ENCODE data around the gene ZNF385B. TPM values are rescaled to one million over a fixed set of nuclear protein-coding genes. Genes with fewer than 3 reads are reported as not detected.

The ZNF385B gene
- total and polyA plus RNA-seq, 4 donors, result 3.0 to 7.2 (median 3.9) TPM

DNA sequence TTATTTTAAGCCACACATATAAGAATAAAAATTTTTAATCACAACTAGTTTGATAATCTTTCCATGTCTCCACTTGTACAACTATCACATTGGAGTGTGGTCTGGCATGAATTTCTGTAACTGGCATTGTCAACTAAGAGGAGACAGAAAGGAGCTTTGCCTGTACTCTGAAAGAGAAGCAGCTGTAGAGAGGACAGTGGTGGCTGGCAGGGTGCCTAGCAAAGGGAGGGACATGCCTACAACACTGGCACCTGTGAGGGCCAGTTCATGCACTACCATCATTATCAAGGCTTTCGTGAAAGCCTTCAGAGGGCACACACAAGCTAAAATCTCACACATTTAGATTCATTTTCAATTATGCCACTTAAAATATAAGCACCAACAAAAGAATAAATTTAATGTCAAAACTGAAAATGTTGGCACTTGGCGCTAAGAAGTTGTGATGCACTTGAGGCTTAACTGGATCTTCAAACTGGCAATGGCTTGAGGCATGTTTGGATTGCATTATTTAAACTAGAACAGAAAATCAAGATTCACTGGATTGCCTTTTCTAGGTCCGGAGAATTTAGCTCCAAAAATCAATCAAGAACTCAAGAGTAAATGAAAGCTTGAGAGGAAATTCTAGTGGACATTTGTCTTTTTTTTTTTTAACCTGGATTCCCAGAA lies 238.6 kb downstream of the ZNF385B start:
- Histone ChIP-seq H3K9ac (ENCODE audit: low read depth in 1 of 2, low read length in 2 of 2) (no peak overlapping the region), H3K4me1 (ENCODE audit: control insufficient read depth in 4 of 4, insufficient read depth in 4 of 4, low read length in 3 of 4) (peaks cover 0 to 4% (median 0%) of the 10 kb centered on the region in 4 donors), H3K9me3 (ENCODE audit: control insufficient read depth in 4 of 4, low read length in 3 of 4) (no peaks in the 10 kb centered on the region), H3K36me3 (ENCODE audit: control insufficient read depth in 4 of 4, insufficient read depth in 3 of 4, low read depth in 1 of 4, low read length in 3 of 4) (no peaks in the 10 kb centered on the region), H3K27me3 (ENCODE audit: control insufficient read depth in 4 of 4, insufficient read depth in 4 of 4, low read length in 3 of 4) (no peaks in the 10 kb centered on the region), H3K4me3 (ENCODE audit: low read depth in 1 of 3, low read length in 3 of 3) (no peak overlapping the region), H3K27ac (ENCODE audit: low read depth in 1 of 2, low read length in 2 of 2) (no peak overlapping the region)
- TF ChIP-seq SP1 (IDR thresholded peaks at IDR 0.05), result no peak
- 81% methylated on average over 3 of the region's 3 CpGs for WGBS
- DNase-seq (ENCODE audit: low spot score), result no peak

- Histone ChIP-seq H3K27me3 (ENCODE audit: control insufficient read depth in 4 of 4, insufficient read depth in 4 of 4, low read length in 3 of 4) (no peaks in the 10 kb centered on the region), H3K9ac (ENCODE audit: low read depth in 1 of 2, low read length in 2 of 2) (no peak overlapping the region), H3K4me1 (ENCODE audit: control insufficient read depth in 4 of 4, insufficient read depth in 4 of 4, low read length in 3 of 4) (peaks cover 0 to 4% (median 0%) of the 10 kb centered on the region in 4 donors), H3K4me3 (ENCODE audit: low read depth in 1 of 3, low read length in 3 of 3) (no peak overlapping the region), H3K27ac (ENCODE audit: low read depth in 1 of 2, low read length in 2 of 2) (no peak overlapping the region), H3K36me3 (ENCODE audit: control insufficient read depth in 4 of 4, insufficient read depth in 3 of 4, low read depth in 1 of 4, low read length in 3 of 4) (no peaks in the 10 kb centered on the region), H3K9me3 (ENCODE audit: control insufficient read depth in 4 of 4, low read length in 3 of 4) (no peaks in the 10 kb centered on the region)
- WGBS, result 85% methylated on average over 1 of the region's 1 CpG
- TF ChIP-seq ATF3 (IDR thresholded peaks at IDR 0.05) (no peak), HNF4G (IDR thresholded peaks at IDR 0.05) (no peak), JUND (IDR thresholded peaks at IDR 0.05) (no peak), RAD21 (IDR thresholded peaks at IDR 0.05) (no peak), RXRA (IDR thresholded peaks at IDR 0.05) (no peak), ZBTB33 (IDR thresholded peaks at IDR 0.05) (no peak), YY1 (IDR thresholded peaks at IDR 0.05) (no peak), TAF1 (conservative IDR thresholded peaks at IDR 0.05) (no peak), GABPA (IDR thresholded peaks at IDR 0.05 in 1 of 2, conservative IDR thresholded peaks at IDR 0.05 in 1 of 2) (no peak), HNF4A (conservative IDR thresholded peaks at IDR 0.05) (no peak), FOXA1 (IDR thresholded peaks at IDR 0.05) (no peak), SP1 (IDR thresholded peaks at IDR 0.05) (no peak), EGR1 (IDR thresholded peaks at IDR 0.05; ENCODE audit: low read depth in 2 of 2) (no peak), NR2F2 (IDR thresholded peaks at IDR 0.05) (no peak), FOXA2 (IDR thresholded peaks at IDR 0.05) (no peak)
- TF ChIP-seq, protein P1, sequence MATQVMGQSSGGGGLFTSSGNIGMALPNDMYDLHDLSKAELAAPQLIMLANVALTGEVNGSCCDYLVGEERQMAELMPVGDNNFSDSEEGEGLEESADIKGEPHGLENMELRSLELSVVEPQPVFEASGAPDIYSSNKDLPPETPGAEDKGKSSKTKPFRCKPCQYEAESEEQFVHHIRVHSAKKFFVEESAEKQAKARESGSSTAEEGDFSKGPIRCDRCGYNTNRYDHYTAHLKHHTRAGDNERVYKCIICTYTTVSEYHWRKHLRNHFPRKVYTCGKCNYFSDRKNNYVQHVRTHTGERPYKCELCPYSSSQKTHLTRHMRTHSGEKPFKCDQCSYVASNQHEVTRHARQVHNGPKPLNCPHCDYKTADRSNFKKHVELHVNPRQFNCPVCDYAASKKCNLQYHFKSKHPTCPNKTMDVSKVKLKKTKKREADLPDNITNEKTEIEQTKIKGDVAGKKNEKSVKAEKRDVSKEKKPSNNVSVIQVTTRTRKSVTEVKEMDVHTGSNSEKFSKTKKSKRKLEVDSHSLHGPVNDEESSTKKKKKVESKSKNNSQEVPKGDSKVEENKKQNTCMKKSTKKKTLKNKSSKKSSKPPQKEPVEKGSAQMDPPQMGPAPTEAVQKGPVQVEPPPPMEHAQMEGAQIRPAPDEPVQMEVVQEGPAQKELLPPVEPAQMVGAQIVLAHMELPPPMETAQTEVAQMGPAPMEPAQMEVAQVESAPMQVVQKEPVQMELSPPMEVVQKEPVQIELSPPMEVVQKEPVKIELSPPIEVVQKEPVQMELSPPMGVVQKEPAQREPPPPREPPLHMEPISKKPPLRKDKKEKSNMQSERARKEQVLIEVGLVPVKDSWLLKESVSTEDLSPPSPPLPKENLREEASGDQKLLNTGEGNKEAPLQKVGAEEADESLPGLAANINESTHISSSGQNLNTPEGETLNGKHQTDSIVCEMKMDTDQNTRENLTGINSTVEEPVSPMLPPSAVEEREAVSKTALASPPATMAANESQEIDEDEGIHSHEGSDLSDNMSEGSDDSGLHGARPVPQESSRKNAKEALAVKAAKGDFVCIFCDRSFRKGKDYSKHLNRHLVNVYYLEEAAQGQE (IDR thresholded peaks at IDR 0.05), result no peak
- TF ChIP-seq, protein P2, sequence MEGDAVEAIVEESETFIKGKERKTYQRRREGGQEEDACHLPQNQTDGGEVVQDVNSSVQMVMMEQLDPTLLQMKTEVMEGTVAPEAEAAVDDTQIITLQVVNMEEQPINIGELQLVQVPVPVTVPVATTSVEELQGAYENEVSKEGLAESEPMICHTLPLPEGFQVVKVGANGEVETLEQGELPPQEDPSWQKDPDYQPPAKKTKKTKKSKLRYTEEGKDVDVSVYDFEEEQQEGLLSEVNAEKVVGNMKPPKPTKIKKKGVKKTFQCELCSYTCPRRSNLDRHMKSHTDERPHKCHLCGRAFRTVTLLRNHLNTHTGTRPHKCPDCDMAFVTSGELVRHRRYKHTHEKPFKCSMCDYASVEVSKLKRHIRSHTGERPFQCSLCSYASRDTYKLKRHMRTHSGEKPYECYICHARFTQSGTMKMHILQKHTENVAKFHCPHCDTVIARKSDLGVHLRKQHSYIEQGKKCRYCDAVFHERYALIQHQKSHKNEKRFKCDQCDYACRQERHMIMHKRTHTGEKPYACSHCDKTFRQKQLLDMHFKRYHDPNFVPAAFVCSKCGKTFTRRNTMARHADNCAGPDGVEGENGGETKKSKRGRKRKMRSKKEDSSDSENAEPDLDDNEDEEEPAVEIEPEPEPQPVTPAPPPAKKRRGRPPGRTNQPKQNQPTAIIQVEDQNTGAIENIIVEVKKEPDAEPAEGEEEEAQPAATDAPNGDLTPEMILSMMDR (IDR thresholded peaks at IDR 0.05; ENCODE audit: low read depth, low read length, missing input control), result no peak
- TF ChIP-seq, protein P3, sequence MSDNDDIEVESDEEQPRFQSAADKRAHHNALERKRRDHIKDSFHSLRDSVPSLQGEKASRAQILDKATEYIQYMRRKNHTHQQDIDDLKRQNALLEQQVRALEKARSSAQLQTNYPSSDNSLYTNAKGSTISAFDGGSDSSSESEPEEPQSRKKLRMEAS (IDR thresholded peaks at IDR 0.05), result no peak
- no peak for DNase-seq (ENCODE audit: low spot score)
Measured at GRCh38 chr2:179622112-179622511, 239.3 kb downstream of the ZNF385B start.
